HG03095 (cell line): ENCODE measurements around the gene SYNE1.
"Not testable (repeated sequence)": the region's sequence is repeated elsewhere in the genome, so short reads cannot be mapped to it uniquely, and the experiment has no call there.

Experiments used
- ATAC-seq: cut with Tn5 transposase; IDR thresholded peaks from one replicate; pipeline ENCODE4 v1.9.1; 2021; ENCODE audit warnings: moderate library complexity; ENCODE audit not compliant: unreplicated experiment

The SYNE1 gene

GRCh38 chr6:152435816-152436215, 201.3 kb downstream of the SYNE1 start:
- no peak for ATAC-seq

GRCh38 chr6:152432758-152433157, 204.4 kb downstream of the SYNE1 start:
- no peak for ATAC-seq

- ATAC-seq = no peak
Observed at GRCh38 chr6:152428126-152428525, 209.0 kb downstream of the SYNE1 start.

- ATAC-seq = no peak
Observed at GRCh38 chr6:152426276-152426675, 210.9 kb downstream of the SYNE1 start.

- peak; percentile 56 for ATAC-seq
Observed at GRCh38 chr6:152423216-152424103, 213.7 kb downstream of the SYNE1 start.

GRCh38 chr6:152421496-152421895, 215.7 kb downstream of the SYNE1 start:
- not testable (repeated sequence) for ATAC-seq

- ATAC-seq = no peak
Observed at GRCh38 chr6:152420696-152421095, 216.5 kb downstream of the SYNE1 start.

- ATAC-seq = no peak
Observed at GRCh38 chr6:152418551-152418950, 218.6 kb downstream of the SYNE1 start.

- no peak for ATAC-seq
Observed at GRCh38 chr6:152416652-152417051, 220.5 kb downstream of the SYNE1 start.

GRCh38 chr6:152404936-152405595, 232.1 kb downstream of the SYNE1 start:
- no peak for ATAC-seq

GRCh38 chr6:152404086-152404857, 232.9 kb downstream of the SYNE1 start:
- no peak for ATAC-seq

- no peak for ATAC-seq
Observed at GRCh38 chr6:152402791-152403190, 234.4 kb downstream of the SYNE1 start.

- ATAC-seq = no peak
Observed at GRCh38 chr6:152401978-152402377, 235.2 kb downstream of the SYNE1 start.

- no peak for ATAC-seq
Observed at GRCh38 chr6:152399399-152399798, 237.8 kb downstream of the SYNE1 start.

- ATAC-seq = no peak
Observed at GRCh38 chr6:152398993-152399392, 238.2 kb downstream of the SYNE1 start.

- ATAC-seq = no peak
Observed at GRCh38 chr6:152398316-152398715, 238.8 kb downstream of the SYNE1 start.

- ATAC-seq = no peak
Observed at GRCh38 chr6:152394303-152394702, 242.9 kb downstream of the SYNE1 start.

GRCh38 chr6:152391179-152391880, 245.8 kb downstream of the SYNE1 start:
- ATAC-seq = no peak

GRCh38 chr6:152387091-152387490, 250.1 kb downstream of the SYNE1 start:
- ATAC-seq = no peak

GRCh38 chr6:152386131-152386530, 251.0 kb downstream of the SYNE1 start:
- no peak for ATAC-seq
